Esophagus muscularis mucosa (tissue), 3 donors: ENCODE results near the gene NCBP1.

Experiments used
- CTCF ChIP-seq, 3 experiments: fragments of 200-600 bp in 2 of 3; fragments of 450-650 bp in 1 of 3; sonication (generic) in 2 of 3; IDR thresholded peaks; one replicate each; pipeline ENCODE4 v1.5.1; 2017 to 2019; ENCODE audit warnings: antibody characterized with exemption in 3 of 3, mild to moderate bottlenecking in 2 of 3, moderate library complexity in 1 of 3
- EP300 ChIP-seq: sonication (generic); formaldehyde crosslinking; IDR thresholded peaks from one replicate; pipeline ENCODE4 v1.6.1; 2017; ENCODE audit warnings: antibody characterized with exemption

- TF ChIP-seq CTCF (IDR thresholded peaks at IDR 0.05) (no peak), EP300 (no peak)
These were observed 32.1 kb downstream of the NCBP1 start for GRCh38 chr9:97665742-97666141.
